Mesothelial cell of epicardium (in vitro differentiated cells): Measurements from ENCODE around the gene EZH2. TPM values are rescaled to one million over a fixed set of nuclear protein-coding genes. Genes with fewer than 3 reads are reported as not detected.

Experiments used
- DNase-seq, 2 experiments: peaks; one replicate each; pipeline ENCODE4 v3.0.0; 2021; ENCODE audit warnings: low spot score in 2 of 2; ENCODE audit not compliant: unreplicated experiment in 2 of 2
- H3K27ac Mint-ChIP-seq: 2 replicates; pipeline ENCODE4 v1.8.0; 2021; ENCODE audit warnings: mixed read lengths
- H3K27me3 Mint-ChIP-seq: 2 replicates; pipeline ENCODE4 v1.8.0; 2021; ENCODE audit warnings: low read depth, mixed read lengths
- H3K36me3 Mint-ChIP-seq: 2 replicates; pipeline ENCODE4 v1.8.0; 2021; ENCODE audit warnings: mixed read lengths
- H3K4me1 Mint-ChIP-seq: 2 replicates; pipeline ENCODE4 v1.8.0; 2021; ENCODE audit warnings: mixed read lengths
- H3K4me3 Mint-ChIP-seq: 2 replicates; pipeline ENCODE4 v1.8.0; 2021; ENCODE audit warnings: mild to moderate bottlenecking, moderate library complexity, mixed read lengths
- H3K9me3 Mint-ChIP-seq: 2 replicates; pipeline ENCODE4 v1.8.0; 2021; ENCODE audit warnings: mixed read lengths
- total RNA-seq: library from RNA; stranded (reverse); gene quantifications from 3 replicates; pipeline ENCODE4 v1.2.1, GENCODE V29; 2021
- TF ChIP-seq, protein P1 (sequence below): fragments of 200-600 bp; sonication (generic); IDR thresholded peaks from one replicate; pipeline ENCODE4 v1.5.0; 2021; ENCODE audit warnings: antibody characterized with exemption; ENCODE audit not compliant: unreplicated experiment

Gene EZH2
- total RNA-seq, 1 donor from 2014 or later = 29.2 TPM

DNA sequence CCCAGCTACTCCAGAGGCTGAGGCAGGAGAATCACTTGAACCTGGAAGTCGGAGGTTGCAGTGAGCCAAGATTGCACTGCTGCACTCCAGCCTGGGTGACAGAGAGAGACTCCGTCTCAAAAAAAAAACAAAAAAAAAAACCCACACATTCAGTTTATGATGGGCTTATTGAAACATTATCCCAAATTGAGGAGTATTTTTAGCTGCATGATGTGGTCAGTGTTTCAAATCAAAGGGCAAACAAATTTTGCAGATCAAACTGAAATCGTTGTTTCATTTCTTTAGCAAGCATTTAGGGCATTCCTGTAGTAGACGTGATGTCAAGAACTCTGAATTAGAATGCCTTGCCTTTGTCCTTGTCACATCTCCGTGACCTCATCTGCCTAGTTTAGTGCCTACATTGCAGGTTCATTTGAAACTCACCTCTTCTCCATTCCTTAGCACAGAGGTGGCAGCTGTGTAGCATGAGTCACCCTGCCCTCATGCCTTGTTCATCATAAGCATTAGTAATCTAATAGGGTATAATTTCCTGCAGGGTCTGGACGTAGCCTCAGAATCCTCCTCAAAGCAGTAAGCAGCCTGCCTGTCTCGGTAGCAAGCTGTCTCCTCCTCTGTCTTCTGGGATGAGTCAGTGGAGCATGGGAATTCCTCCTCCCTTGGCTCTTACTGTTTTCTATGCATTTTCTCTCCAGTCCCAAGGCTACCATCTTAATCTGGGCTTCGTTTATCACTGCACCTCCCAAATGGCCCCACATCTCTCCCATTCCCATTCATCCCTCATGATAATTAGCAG lies 111.6 kb downstream of the EZH2 start:
- peaks cover 2% of the 10 kb centered on the region for H3K4me1 Mint-ChIP-seq

DNA sequence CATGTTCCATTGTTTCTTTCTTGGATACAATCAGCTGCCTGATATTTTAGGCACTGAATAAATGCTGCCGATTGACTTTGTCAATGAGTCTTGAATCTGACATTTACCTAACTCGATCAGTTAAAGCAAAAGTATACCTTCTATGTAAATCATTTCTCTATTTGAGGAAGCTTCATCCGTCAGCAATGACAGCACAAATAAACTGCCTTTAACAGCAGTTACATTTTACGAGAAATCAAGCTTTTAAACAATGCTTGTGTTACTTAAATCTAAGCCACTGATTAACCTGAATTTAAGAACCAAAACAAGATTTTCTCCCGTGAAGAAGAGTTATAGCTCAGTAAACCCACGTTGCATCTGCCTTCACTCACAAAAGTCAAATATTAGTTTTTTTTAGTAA lies 114.1 kb downstream of the EZH2 start:
- Mint-ChIP-seq H3K9me3 (no peaks in the 10 kb centered on the region), H3K27ac (no peak overlapping the region), H3K4me3 (no peak overlapping the region), H3K27me3 (no peaks in the 10 kb centered on the region), H3K4me1 (no peaks in the 10 kb centered on the region), H3K36me3 (peaks cover 8% of the 10 kb centered on the region)
- TF ChIP-seq, protein P1, sequence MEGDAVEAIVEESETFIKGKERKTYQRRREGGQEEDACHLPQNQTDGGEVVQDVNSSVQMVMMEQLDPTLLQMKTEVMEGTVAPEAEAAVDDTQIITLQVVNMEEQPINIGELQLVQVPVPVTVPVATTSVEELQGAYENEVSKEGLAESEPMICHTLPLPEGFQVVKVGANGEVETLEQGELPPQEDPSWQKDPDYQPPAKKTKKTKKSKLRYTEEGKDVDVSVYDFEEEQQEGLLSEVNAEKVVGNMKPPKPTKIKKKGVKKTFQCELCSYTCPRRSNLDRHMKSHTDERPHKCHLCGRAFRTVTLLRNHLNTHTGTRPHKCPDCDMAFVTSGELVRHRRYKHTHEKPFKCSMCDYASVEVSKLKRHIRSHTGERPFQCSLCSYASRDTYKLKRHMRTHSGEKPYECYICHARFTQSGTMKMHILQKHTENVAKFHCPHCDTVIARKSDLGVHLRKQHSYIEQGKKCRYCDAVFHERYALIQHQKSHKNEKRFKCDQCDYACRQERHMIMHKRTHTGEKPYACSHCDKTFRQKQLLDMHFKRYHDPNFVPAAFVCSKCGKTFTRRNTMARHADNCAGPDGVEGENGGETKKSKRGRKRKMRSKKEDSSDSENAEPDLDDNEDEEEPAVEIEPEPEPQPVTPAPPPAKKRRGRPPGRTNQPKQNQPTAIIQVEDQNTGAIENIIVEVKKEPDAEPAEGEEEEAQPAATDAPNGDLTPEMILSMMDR = no peak
- DNase-seq = no peak

More for the DNA sequence above, 111.6 kb downstream of the EZH2 start:
- DNase-seq = no peak
- no peaks in the 10 kb centered on the region for H3K9me3 Mint-ChIP-seq
- no peak overlapping the region for H3K27ac Mint-ChIP-seq
- TF ChIP-seq, protein P1 = no peak
- H3K4me3 Mint-ChIP-seq = no peak overlapping the region
- no peaks in the 10 kb centered on the region for H3K27me3 Mint-ChIP-seq
- H3K36me3 Mint-ChIP-seq = peaks cover 15% of the 10 kb centered on the region

DNA sequence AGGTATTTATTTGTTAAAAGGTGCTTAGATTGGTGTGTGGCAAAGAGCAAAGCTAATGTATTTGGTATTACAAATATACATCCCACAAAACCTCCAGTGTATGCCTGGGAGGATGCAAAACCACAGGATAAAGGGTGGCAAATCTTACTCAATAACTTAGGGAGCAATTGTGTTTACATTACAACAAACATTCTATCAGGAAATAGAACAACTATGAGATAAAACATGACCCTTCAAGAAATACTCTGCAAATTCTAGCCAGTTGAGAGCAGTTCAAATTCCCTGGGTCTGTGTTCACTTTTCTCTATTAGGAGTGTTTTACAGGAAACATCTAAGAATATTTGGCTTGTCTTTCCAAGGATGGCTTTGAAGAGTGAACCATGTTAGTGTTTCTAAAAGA lies 120.5 kb downstream of the EZH2 start:
- no peaks in the 10 kb centered on the region for H3K9me3 Mint-ChIP-seq
- H3K36me3 Mint-ChIP-seq = peaks cover 28% of the 10 kb centered on the region
- H3K27ac Mint-ChIP-seq = no peak overlapping the region
- no peaks in the 10 kb centered on the region for H3K4me1 Mint-ChIP-seq
- DNase-seq = no peak
- H3K4me3 Mint-ChIP-seq = no peak overlapping the region
- TF ChIP-seq, protein P1 = no peak
- no peaks in the 10 kb centered on the region for H3K27me3 Mint-ChIP-seq

DNA sequence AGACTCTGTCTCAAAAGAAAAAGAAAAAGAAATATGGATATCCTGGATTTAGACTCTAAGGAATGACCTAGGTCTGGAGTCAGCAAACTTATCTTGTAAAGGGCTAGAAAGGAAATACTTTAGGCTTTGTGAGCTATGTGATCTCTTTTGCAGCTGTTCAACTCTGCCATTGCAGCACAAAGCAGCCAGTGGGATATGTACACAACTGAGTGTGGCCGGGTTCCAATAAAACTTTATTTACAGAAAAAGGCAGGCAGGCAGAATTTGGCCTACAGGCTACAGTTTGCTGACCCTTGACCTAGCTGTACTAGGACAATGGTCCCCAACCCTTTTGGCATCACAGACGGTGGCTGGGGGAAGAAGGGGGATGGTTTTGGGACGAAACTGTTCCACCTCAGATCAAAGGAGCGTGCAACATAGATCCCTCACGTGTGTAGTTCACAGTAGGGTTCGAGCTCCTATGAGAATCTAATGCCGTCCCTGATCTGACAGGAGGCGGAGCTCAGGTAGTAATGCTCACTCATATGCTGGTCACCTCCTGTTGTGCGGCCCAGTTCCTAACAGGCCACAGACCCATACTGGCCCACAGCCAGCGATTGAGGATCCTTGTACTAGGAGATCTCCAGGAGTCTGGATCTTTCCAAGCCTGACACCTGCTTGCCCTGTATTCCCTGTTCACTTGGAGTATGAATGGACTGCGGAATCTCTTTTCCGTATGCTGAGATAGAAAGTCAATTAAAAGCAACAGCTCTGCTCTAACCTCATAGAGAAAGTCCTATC lies 122.4 kb downstream of the EZH2 start:
- H3K4me1 Mint-ChIP-seq = no peaks in the 10 kb centered on the region
- DNase-seq = no peak
- peaks cover 33% of the 10 kb centered on the region for H3K36me3 Mint-ChIP-seq
- no peak overlapping the region for H3K27ac Mint-ChIP-seq
- H3K4me3 Mint-ChIP-seq = no peak overlapping the region
- TF ChIP-seq, protein P1 = no peak
- H3K9me3 Mint-ChIP-seq = no peaks in the 10 kb centered on the region
- H3K27me3 Mint-ChIP-seq = no peaks in the 10 kb centered on the region

Other genes with a start within 250 kb of the EZH2 start
- 60.3 to 63.6 TPM (median 60.9 TPM) in 3 replicates for gene CUL1, start 185.4 kb downstream of the EZH2 start, total RNA-seq
- gene PDIA4, start 144.2 kb upstream of the EZH2 start, total RNA-seq = 164 to 169 TPM (median 164 TPM) in 3 replicates
- 10.9 to 12.1 TPM (median 11.0 TPM) in 3 replicates for gene ZNF786, start 206.4 kb upstream of the EZH2 start, total RNA-seq
- gene ZNF425, start 242.0 kb upstream of the EZH2 start, total RNA-seq = 7.0 to 7.3 TPM (median 7.2 TPM) in 3 replicates